GM18505 (cell line): ENCODE data around the gene ADAMTSL2.

Source experiments
- ATAC-seq: cut with Tn5 transposase; IDR thresholded peaks from one replicate; pipeline ENCODE4 v1.9.1; 2021; ENCODE audit not compliant: unreplicated experiment
- POLR2A ChIP-seq: IDR thresholded peaks from 4 replicates; pipeline ENCODE4 v1.6.1; 2011; ENCODE audit warnings: borderline replicate concordance; ENCODE audit not compliant: insufficient read depth, insufficient read length; ENCODE audit errors: extremely low read depth

ADAMTSL2 gene

GRCh38 chr9:133600739-133601138 is 66.2 kb downstream of the ADAMTSL2 start:
- no peak for TF ChIP-seq POLR2A
- no peak for ATAC-seq

GRCh38 chr9:133601746-133602145 is 67.2 kb downstream of the ADAMTSL2 start:
- no peak for TF ChIP-seq POLR2A
- ATAC-seq, result no peak

GRCh38 chr9:133602277-133602676 is 67.8 kb downstream of the ADAMTSL2 start:
- no peak for TF ChIP-seq POLR2A
- no peak for ATAC-seq

GRCh38 chr9:133603135-133603927 is 68.8 kb downstream of the ADAMTSL2 start:
- ATAC-seq, result no peak
- TF ChIP-seq POLR2A, result no peak

GRCh38 chr9:133604214-133604613 is 69.7 kb downstream of the ADAMTSL2 start:
- TF ChIP-seq POLR2A, result no peak
- ATAC-seq, result no peak

- ATAC-seq, result no peak
- TF ChIP-seq POLR2A, result no peak
Observed at GRCh38 chr9:133604856-133605255, 70.4 kb downstream of the ADAMTSL2 start.

GRCh38 chr9:133605446-133605845 is 70.9 kb downstream of the ADAMTSL2 start:
- no peak for TF ChIP-seq POLR2A
- no peak for ATAC-seq

GRCh38 chr9:133605856-133606707 is 71.6 kb downstream of the ADAMTSL2 start:
- TF ChIP-seq POLR2A, result no peak
- ATAC-seq, result no peak

GRCh38 chr9:133606708-133607025 is 72.2 kb downstream of the ADAMTSL2 start:
- no peak for ATAC-seq
- TF ChIP-seq POLR2A, result no peak

- TF ChIP-seq POLR2A, result no peak
- no peak for ATAC-seq
Observed at GRCh38 chr9:133607381-133607780, 72.9 kb downstream of the ADAMTSL2 start.

GRCh38 chr9:133607976-133608375 is 73.5 kb downstream of the ADAMTSL2 start:
- ATAC-seq, result no peak
- no peak for TF ChIP-seq POLR2A

GRCh38 chr9:133608382-133608781 is 73.9 kb downstream of the ADAMTSL2 start:
- TF ChIP-seq POLR2A, result no peak
- no peak for ATAC-seq

GRCh38 chr9:133608889-133609288 is 74.4 kb downstream of the ADAMTSL2 start:
- no peak for ATAC-seq
- no peak for TF ChIP-seq POLR2A
